ENCODE measurements around the gene AMOTL1.

AMOTL1 gene

DNA sequence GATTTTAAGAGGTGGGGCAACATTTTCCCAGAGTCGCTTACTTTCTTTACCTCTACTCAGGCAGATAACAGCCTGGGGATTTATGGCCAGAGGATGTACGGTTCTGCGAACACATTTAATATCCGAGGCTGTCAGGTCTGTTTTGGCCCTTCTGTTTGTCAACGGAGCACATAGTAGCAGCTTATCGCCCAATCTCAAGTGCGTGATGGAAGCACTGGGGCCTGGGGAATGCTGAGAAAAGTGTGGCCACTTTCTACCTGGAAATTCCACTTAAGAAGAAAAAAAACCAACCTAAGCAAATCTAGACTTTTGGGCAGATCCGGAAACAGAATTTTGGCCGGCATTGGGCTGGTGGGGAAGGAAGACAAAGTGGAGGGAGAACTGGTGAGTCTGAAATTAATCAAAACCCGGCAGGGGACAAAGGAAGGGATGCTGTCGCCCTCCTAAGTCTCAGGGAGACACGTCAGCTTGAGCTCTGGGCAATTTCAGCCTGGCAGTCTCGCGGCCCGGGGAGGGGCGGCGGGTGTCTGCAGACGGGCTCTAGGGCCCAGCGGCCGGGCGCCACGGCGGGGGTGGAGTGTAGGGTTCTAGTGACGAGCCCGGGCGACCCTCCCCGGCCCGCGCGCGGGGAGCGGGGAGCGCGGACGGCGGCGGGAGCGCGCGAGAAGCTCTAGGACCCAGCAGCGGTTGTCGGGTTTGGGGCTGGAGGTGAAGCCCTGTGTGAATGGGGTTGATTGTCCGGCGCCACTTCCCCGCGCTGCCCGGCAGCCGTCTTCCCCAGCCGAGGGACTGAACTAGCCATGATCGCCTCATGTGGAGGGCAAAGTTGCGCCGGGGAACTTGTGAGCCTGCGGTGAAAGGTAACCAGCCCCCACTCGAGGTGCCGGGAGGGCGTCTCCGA, at the start of gene AMOTL1:
TSS of gene AMOTL1 (plus strand) at position 656 of the 901 bp plus-strand sequence. CDS start at position 812, 156 bp downstream.
- peak; percentile 96 for DNase-seq

- DNase-seq: no peak
Observed at GRCh38 chr11:94719876-94720275, 48.3 kb upstream of the AMOTL1 start.

- no peak for DNase-seq
Observed at GRCh38 chr11:94721565-94722292, 46.4 kb upstream of the AMOTL1 start.

GRCh38 chr11:94722735-94723134, 45.4 kb upstream of the AMOTL1 start:
- no peak for DNase-seq

DNA sequence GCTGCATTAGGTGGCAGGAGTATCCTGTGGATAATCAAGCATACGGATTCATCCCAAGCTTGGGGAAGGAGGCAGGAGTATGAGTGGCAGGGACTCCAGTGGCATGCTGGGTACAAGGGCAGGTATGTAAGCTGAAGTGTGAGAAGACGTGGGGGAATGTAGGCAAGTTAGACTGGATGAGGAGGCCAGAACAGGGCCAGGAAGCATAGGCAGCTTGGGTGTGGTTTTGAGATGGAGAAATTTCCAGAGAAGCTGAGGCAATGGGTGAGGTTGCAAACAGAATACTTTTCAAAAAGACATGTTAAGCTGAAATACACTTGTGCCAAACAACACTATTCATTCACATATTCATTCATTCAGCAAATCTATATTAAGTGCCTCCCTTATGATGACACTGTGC, 43.1 kb upstream of the AMOTL1 start:
- no peak for DNase-seq

GRCh38 chr11:94727819-94728218, 40.3 kb upstream of the AMOTL1 start:
- DNase-seq: no peak

DNA sequence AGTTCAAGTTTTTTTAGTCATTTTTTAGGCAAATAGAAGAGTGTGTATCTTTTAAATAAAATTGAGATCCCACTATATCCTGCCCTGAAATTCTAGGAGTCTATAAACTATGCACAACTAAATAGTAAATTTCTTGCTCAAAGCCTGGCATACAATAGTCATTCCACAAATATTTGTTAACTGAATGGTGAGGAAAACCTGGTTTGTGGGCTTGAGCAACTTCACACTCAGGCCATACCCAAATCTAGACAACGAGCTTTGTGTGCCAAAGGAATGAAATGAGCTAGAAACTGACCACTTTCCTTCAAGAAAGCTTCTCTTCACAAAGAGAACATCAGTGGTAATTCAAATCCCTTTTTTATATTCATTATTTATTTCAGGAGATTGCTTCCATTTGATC, 39.6 kb upstream of the AMOTL1 start:
- DNase-seq: no peak

- no peak for DNase-seq
Observed at GRCh38 chr11:94728966-94729751, 39.0 kb upstream of the AMOTL1 start.

DNA sequence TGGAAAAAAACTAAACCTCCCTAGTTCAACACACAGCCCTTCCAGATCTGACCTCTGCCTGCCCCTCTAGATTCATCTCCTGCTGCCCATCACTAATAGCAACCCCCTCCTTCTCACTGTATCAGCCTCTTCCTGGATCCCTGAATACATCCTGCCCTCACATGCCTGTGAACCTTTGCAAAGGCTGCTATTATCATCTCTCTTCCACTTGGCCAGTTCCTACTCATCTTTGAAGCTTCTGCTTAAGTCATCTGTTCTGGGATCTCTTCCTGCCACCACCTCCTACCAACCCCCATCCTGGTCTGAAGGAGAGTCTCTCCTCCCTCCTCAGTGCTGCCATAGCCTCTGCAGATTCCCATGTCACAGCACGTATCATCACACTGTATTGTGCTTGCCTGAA, 38.0 kb upstream of the AMOTL1 start:
- no peak for DNase-seq

- DNase-seq: no peak
Observed at GRCh38 chr11:94731880-94732601, 36.1 kb upstream of the AMOTL1 start.

- DNase-seq: no peak
Observed at GRCh38 chr11:94732617-94733281, 35.4 kb upstream of the AMOTL1 start.

GRCh38 chr11:94734563-94735275, 33.4 kb upstream of the AMOTL1 start:
- DNase-seq: no peak

- no peak for DNase-seq
Observed at GRCh38 chr11:94735907-94736306, 32.2 kb upstream of the AMOTL1 start.

DNA sequence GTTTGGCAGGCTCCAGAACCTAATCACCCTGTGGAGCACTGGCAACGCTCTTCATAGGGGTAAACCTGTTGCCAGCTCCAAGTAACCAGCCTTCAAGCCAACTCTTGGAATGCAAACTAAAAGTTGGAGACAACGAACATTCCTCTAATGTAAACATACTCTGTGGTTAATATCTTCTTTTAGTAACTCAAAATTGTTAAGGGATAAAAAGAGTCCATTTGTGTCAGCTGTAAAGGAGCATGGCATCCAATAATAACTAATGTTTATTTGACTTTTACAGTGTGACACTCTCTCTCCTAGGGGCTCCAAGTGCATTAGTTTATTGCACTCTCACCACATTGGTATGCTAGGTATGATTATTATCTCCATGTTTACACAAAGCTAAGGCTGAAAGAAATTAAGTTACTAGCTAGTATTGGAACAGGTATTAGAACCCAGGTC, 31.0 kb upstream of the AMOTL1 start:
- no peak for DNase-seq

DNA sequence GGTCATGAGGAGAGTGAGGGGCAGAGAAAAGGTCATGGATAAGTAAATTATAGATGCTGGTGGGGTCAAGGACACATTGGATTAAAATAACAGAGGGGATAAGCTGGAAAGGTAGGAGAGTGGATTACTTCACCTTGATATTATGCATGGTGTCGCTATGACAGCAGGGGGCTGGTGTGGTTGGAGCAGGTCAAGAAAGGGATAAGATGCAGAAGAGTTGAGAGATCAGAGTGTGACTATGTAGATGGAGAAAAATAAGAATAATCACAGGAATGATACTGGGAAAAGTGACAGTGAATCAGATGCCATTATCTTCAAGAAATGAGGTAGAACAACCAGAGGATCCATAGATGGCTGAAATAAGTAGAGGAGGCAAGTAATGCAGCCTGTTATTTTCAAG, 29.4 kb upstream of the AMOTL1 start:
- DNase-seq: no peak

DNA sequence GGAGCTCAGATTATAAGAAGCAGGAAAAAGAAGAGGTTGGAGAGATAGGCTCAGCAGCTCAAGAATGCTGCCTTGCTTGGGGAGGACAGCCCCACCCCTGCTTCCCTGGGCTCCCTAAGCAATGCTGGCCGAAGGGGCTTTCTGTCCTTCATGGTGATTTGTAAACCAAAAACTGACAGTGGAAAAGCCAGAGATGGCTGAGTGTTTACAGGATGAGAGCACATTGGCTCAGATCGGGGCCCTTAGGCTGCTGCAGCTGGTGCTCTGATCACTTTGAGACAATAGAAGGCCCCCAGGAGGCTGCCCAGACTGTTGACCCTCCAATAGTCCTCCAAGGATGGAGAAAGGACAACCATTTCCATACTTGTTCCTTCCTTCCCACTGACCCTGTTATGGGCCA, 28.8 kb upstream of the AMOTL1 start:
- DNase-seq: no peak

- DNase-seq: peak; percentile 84
Observed at GRCh38 chr11:94740083-94741021, 27.8 kb upstream of the AMOTL1 start.

DNA sequence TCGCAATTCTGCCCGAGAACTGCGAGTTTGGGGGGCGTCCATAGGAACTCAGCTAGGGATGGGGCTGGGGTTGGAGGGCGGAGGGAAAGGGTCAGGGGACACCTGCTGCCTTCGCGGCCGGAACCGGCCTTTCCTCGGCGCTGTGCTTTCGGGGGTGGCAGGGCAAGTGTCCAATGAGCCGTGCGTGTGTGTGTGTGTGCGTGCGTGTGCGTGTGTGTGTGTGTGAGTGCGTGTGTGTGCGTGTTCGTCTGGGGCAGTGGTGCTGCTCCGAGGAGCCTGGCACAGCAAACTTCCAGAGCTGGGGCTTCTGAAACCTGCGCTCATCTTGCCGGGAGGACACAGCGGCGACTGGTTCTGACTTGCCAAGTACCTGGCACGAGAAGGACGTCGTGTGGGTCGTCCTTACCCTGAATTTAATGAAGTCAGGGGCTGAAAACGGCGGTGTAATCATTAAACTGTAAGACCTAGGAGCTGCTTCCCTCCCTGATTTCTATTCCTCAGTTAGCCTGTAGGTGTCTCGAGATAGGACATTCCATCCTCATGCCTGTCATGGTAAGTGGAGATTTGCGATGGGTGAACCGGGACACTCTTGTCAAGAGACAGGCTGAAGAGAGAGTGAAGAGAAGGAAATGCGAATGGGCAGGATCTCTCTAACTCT, 27.0 kb upstream of the AMOTL1 start:
- peak; percentile 61 for DNase-seq

DNA sequence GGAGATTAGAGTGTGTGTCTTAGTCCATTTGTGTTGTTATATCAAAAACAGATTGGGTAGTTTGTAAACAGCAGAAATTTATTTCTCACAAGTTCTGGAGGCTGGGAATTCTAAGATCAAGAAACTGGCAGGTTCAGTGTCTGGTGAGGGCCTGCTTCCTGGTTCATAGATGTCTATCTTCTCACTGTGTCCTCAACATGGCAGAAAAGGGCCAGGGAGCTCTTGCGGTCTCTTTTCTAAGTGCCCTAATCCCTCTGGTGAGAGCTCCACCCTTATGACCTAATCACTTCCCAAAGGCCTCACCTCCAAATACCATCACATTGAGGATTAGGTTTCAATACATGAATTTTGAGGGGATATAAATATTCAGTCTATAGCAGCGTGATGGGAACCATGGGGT, 25.5 kb upstream of the AMOTL1 start:
- DNase-seq: no peak

DNA sequence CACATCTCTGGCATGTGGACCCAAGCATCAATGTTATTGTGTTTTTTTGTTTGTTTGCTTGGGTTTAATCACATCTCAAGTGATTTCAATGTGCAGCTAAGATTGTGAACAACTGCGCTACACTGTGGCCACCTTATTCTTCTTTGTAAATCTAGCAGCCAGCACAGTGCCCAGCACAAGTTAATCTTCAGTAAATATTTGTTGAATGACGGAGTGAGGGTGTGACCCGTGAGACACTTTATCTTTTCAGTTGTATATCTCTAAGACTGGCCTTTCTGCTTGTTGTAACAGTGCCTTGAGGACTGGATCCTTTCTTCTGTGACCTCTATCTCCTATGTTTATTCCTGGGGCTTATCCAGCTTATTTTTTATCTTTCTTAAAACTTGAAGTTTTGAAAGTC, 21.4 kb upstream of the AMOTL1 start:
- DNase-seq: no peak
